Testis (tissue), 3 donors: Measurements from ENCODE around the gene CDKN1C. TPM values are rescaled to one million over a fixed set of nuclear protein-coding genes. Genes with fewer than 3 reads are reported as not detected.

Experiments
- DNase-seq: peaks from one replicate; pipeline ENCODE4 v3.0.0-alpha.2; 2019
- H3K27ac ChIP-seq, 2 donors: fragments of 200-600 bp; sonication (generic); one replicate each; pipeline ENCODE4 v1.5.1; 2019
- H3K27me3 ChIP-seq: fragments of 200-600 bp; sonication (generic); one replicate; pipeline ENCODE4 v1.5.1; 2019
- H3K36me3 ChIP-seq: fragments of 200-600 bp; sonication (generic); one replicate; pipeline ENCODE4 v1.5.1; 2017; ENCODE audit warnings: low read depth; ENCODE audit errors: missing control alignments
- H3K4me1 ChIP-seq: fragments of 200-600 bp; sonication (generic); one replicate; pipeline ENCODE4 v1.5.1; 2019
- H3K4me3 ChIP-seq, 2 donors: fragments of 200-600 bp; sonication (generic); one replicate each; pipeline ENCODE4 v1.5.1; 2017 to 2019
- H3K9me3 ChIP-seq: fragments of 200-600 bp; sonication (generic); one replicate; pipeline ENCODE4 v1.5.1; 2017
- POLR2A ChIP-seq: fragments of 450-650 bp; IDR thresholded peaks from one replicate; pipeline ENCODE4 v1.6.1; 2017; ENCODE audit warnings: antibody characterized with exemption, mild to moderate bottlenecking, moderate library complexity
- WGBS, 2 donors: methylation state at CpG; one replicate each; pipeline ENCODE4 v1.1.5; 2018; 5-methylcytosine and 5-hydroxymethylcytosine counted together
- intact Hi-C: fragments of 100-400 bp; cut with DNase I; formaldehyde crosslinking; loops from one replicate; pipeline ENCODE4 v1.15.1; 2023; ENCODE audit warnings: low total_unique reads
- polyA plus RNA-seq: library from polyadenylated mRNA; stranded (reverse); fragments of 350-450 nt; fragmentation: Illumina TruSeq; extraction: RNeasy Lipid Tissue Mini Kit (QIAGEN cat#74804); gene quantifications from one replicate; pipeline ENCODE4 v1.2.3, GENCODE V29; 2014; ENCODE audit warnings: low read depth, low replicate concordance; ENCODE audit not compliant: insufficient read depth
- total RNA-seq, 2 donors: library from RNA; depleted of rRNA; stranded (reverse); fragments of >200 nt; gene quantifications; one replicate each; pipeline ENCODE4 v1.2.3, GENCODE V29; 2016
- TF ChIP-seq, protein P1 (sequence below), 3 experiments: fragments of 450-650 bp in 2 of 3; fragments of 200-600 bp in 1 of 3; sonication (generic) in 1 of 3; IDR thresholded peaks; one replicate each; pipeline ENCODE4 v1.5.1; 2016 to 2019; ENCODE audit warnings: antibody characterized with exemption in 3 of 3, mild to moderate bottlenecking in 2 of 3, moderate library complexity in 1 of 3

The CDKN1C gene
- total and polyA plus RNA-seq, 3 donors from 2014 or later: 15.2 to 34.9 (median 24.3) TPM

DNA sequence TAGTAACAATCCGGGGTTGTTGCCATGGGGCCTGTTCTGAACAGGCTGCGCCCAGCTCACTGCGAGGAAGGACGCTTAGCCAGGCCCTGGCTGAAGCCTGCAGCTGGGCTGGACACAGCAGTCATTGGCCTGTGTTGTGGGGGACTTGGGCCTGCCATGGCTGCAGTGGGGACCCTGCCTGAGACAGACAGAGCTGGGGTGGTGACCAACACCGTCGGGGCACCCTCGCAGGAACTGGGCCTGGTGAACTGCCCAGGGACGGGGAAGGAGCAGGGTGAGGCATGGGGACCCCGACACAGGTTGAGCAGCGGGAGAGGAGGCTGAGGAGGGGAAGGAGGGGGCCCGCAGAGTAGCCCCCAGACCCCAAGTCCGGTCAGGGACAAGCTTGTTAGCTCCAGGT, 34.8 kb upstream of the CDKN1C start:
- 92% methylated on average over 10 to 12 of the region's 12 CpGs for WGBS, 2 donors
- intact Hi-C loops: no loop called here
- no peaks in the 10 kb centered on the region for H3K27me3 ChIP-seq

GRCh38 chr11:2919837-2920236, 34.3 kb upstream of the CDKN1C start:
- H3K4me3 ChIP-seq: no peak overlapping the region
- no peak for DNase-seq
- no peak overlapping the region for H3K27ac ChIP-seq
- no peaks in the 10 kb centered on the region for H3K36me3 ChIP-seq
- H3K9me3 ChIP-seq: no peaks in the 10 kb centered on the region
- TF ChIP-seq POLR2A: no peak
- TF ChIP-seq, protein P1, sequence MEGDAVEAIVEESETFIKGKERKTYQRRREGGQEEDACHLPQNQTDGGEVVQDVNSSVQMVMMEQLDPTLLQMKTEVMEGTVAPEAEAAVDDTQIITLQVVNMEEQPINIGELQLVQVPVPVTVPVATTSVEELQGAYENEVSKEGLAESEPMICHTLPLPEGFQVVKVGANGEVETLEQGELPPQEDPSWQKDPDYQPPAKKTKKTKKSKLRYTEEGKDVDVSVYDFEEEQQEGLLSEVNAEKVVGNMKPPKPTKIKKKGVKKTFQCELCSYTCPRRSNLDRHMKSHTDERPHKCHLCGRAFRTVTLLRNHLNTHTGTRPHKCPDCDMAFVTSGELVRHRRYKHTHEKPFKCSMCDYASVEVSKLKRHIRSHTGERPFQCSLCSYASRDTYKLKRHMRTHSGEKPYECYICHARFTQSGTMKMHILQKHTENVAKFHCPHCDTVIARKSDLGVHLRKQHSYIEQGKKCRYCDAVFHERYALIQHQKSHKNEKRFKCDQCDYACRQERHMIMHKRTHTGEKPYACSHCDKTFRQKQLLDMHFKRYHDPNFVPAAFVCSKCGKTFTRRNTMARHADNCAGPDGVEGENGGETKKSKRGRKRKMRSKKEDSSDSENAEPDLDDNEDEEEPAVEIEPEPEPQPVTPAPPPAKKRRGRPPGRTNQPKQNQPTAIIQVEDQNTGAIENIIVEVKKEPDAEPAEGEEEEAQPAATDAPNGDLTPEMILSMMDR (IDR thresholded peaks at IDR 0.05): no peak
- intact Hi-C loops: no loop called here
- no peaks in the 10 kb centered on the region for H3K27me3 ChIP-seq
- no peaks in the 10 kb centered on the region for H3K4me1 ChIP-seq
- 94 to 100% methylated on average over 5 to 13 of the region's 13 CpGs for WGBS, 2 donors

More for the DNA sequence above, 34.8 kb upstream of the CDKN1C start:
- H3K4me1 ChIP-seq: no peaks in the 10 kb centered on the region
- no peak overlapping the region for H3K4me3 ChIP-seq
- no peaks in the 10 kb centered on the region for H3K9me3 ChIP-seq
- no peak for DNase-seq
- no peak overlapping the region for H3K27ac ChIP-seq
- H3K36me3 ChIP-seq: no peaks in the 10 kb centered on the region
- TF ChIP-seq, protein P1 (IDR thresholded peaks at IDR 0.05): no peak
- no peak for TF ChIP-seq POLR2A

GRCh38 chr11:2919188-2919587, 33.6 kb upstream of the CDKN1C start:
- no peaks in the 10 kb centered on the region for H3K9me3 ChIP-seq
- H3K27ac ChIP-seq: no peak overlapping the region
- intact Hi-C loops: no loop called here
- H3K4me1 ChIP-seq: no peaks in the 10 kb centered on the region
- no peak for DNase-seq
- H3K36me3 ChIP-seq: no peaks in the 10 kb centered on the region
- no peak overlapping the region for H3K4me3 ChIP-seq
- no peaks in the 10 kb centered on the region for H3K27me3 ChIP-seq
- WGBS, 2 donors: 81 to 86% methylated on average over 6 to 9 of the region's 9 CpGs
- TF ChIP-seq, protein P1 (IDR thresholded peaks at IDR 0.05): no peak
- no peak for TF ChIP-seq POLR2A

DNA sequence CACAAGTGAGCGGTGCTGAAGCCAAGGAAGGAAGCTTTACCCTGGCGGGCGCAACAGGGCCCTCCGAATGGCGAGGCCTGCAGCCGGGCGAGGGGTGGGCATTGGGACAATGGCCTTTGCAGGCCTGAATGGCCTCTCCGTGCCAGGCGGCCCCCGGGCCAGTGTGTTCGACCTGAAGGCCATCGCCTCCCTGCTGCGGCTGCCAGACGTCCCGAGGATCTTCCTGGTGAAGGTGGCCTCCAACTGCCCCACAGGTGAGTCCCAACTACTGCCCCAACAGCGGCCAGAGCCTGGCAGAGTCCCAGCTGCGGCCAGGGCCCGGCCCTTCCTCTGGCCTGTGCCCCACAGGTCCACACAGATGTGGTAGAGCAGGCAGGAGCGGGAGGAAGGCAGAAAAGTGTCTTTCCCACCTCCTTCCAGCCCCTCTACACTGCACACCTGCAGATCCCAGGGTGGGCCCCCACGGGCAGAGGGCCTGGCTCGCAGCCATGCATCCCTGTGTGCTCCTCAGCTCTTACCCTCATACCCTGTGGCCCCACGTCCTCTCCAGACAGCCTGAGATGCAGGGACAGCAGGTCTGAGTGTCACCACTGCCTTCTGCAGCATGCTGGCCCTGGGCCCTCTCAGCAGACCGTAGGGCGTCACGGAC, 32.4 kb upstream of the CDKN1C start:
- intact Hi-C loops: no loop called here
- H3K4me1 ChIP-seq: no peaks in the 10 kb centered on the region
- TF ChIP-seq POLR2A: no peak
- TF ChIP-seq, protein P1 (IDR thresholded peaks at IDR 0.05): no peak
- no peak for DNase-seq
- WGBS, 2 donors: 88% methylated on average over 20 to 23 of the region's 25 CpGs
- no peak overlapping the region for H3K4me3 ChIP-seq
- H3K36me3 ChIP-seq: no peaks in the 10 kb centered on the region
- H3K9me3 ChIP-seq: no peaks in the 10 kb centered on the region
- H3K27ac ChIP-seq: no peak overlapping the region
- H3K27me3 ChIP-seq: no peaks in the 10 kb centered on the region
